ENCODE results near the gene ARHGAP44. TPM values are rescaled to one million over a fixed set of nuclear protein-coding genes. Genes with fewer than 3 reads are reported as not detected.

Gene ARHGAP44
- total RNA-seq, 2 experiments from 2014 or later: 0.26 to 0.37 TPM

GRCh38 chr17:13025258-13025627, 235.9 kb downstream of the ARHGAP44 start:
- ATAC-seq (no peak), DNase-seq (no peak)
- Mint-ChIP-seq H3K9me3 (ENCODE audit: insufficient read depth) (no peaks in the 10 kb centered on the region), H3K36me3 (ENCODE audit: low read depth) (no peaks in the 10 kb centered on the region), H3K4me3 (no peak overlapping the region), H3K27ac (no peak overlapping the region), H3K4me1 (ENCODE audit: low read depth) (peaks cover 7% of the 10 kb centered on the region), H3K27me3 (ENCODE audit: low read depth) (peaks cover 4% of the 10 kb centered on the region)
- POLR2A ChIA-PET: no interaction called here
- CTCF ChIA-PET: no interaction called here

GRCh38 chr17:13025687-13026086, 236.4 kb downstream of the ARHGAP44 start:
- Mint-ChIP-seq H3K27me3 (ENCODE audit: low read depth) (peaks cover 4% of the 10 kb centered on the region), H3K36me3 (ENCODE audit: low read depth) (no peaks in the 10 kb centered on the region), H3K9me3 (ENCODE audit: insufficient read depth) (no peaks in the 10 kb centered on the region), H3K4me1 (ENCODE audit: low read depth) (peaks cover 7% of the 10 kb centered on the region), H3K27ac (no peak overlapping the region), H3K4me3 (no peak overlapping the region)
- CTCF ChIA-PET: no interaction called here
- ATAC-seq (no peak), DNase-seq (no peak)
- POLR2A ChIA-PET: no interaction called here

- H3K4me1 Mint-ChIP-seq (ENCODE audit: low read depth): peaks cover 17% of the 10 kb centered on the region
- H3K4me3 Mint-ChIP-seq: no peak overlapping the region
- ATAC-seq: no peak
- no peak overlapping the region for H3K27ac Mint-ChIP-seq
- ChIA-PET CTCF (interaction anchor here (6.8 kb wide), 1 partner anchor 8 kb away, joined by 167 read pairs; the partner anchor contains the start of gene ELAC2), POLR2A (no interaction called here)
- H3K9me3 Mint-ChIP-seq (ENCODE audit: insufficient read depth): no peaks in the 10 kb centered on the region
- peaks cover 4% of the 10 kb centered on the region for H3K27me3 Mint-ChIP-seq (ENCODE audit: low read depth)
- DNase-seq: no peak
- no peaks in the 10 kb centered on the region for H3K36me3 Mint-ChIP-seq (ENCODE audit: low read depth)
Observed at GRCh38 chr17:13027246-13027645, 237.9 kb downstream of the ARHGAP44 start.

- DNase-seq: no peak
- POLR2A ChIA-PET: interaction anchor here (0.8 to 2.5 kb wide), 3 partner anchors 9 to 1032 kb away, joined by 3 to 12 read pairs (median 4); partner anchors contain the start of genes ELAC2 and ZNF18
- H3K9me3 Mint-ChIP-seq (ENCODE audit: insufficient read depth): no peaks in the 10 kb centered on the region
Observed at GRCh38 chr17:13029340-13029739, 240.0 kb downstream of the ARHGAP44 start.

GRCh38 chr17:13030056-13030455, 240.8 kb downstream of the ARHGAP44 start:
- H3K4me3 Mint-ChIP-seq: no peak overlapping the region
- ChIA-PET POLR2A (interaction anchor here (2.5 kb wide), 1 partner anchor 12 kb away, joined by 12 read pairs; the partner anchor contains the start of gene ELAC2), CTCF (interaction anchor here (0.7 to 6.8 kb wide), 12 partner anchors 10 to 1265 kb away, joined by 3 to 167 read pairs (median 8); partner anchors contain the start of gene ELAC2)
- H3K4me1 Mint-ChIP-seq (ENCODE audit: low read depth): peaks cover 11% of the 10 kb centered on the region
- H3K27ac Mint-ChIP-seq: no peak overlapping the region
- H3K27me3 Mint-ChIP-seq (ENCODE audit: low read depth): peaks cover under 1% of the 10 kb centered on the region
- no peaks in the 10 kb centered on the region for H3K9me3 Mint-ChIP-seq (ENCODE audit: insufficient read depth)
- DNase-seq (no peak), ATAC-seq (no peak)
- no peaks in the 10 kb centered on the region for H3K36me3 Mint-ChIP-seq (ENCODE audit: low read depth)

More at GRCh38 chr17:13029340-13029739, 240.0 kb downstream of the ARHGAP44 start:
- no peaks in the 10 kb centered on the region for H3K36me3 Mint-ChIP-seq (ENCODE audit: low read depth)
- peaks cover 4% of the 10 kb centered on the region for H3K27me3 Mint-ChIP-seq (ENCODE audit: low read depth)
- peaks cover 17% of the 10 kb centered on the region for H3K4me1 Mint-ChIP-seq (ENCODE audit: low read depth)
- H3K4me3 Mint-ChIP-seq: no peak overlapping the region
- ATAC-seq: no peak
- CTCF ChIA-PET: interaction anchor here (0.9 to 6.8 kb wide), 6 partner anchors 10 to 1266 kb away, joined by 3 to 167 read pairs (median 20); partner anchors contain the start of gene ELAC2
- no peak overlapping the region for H3K27ac Mint-ChIP-seq

- Mint-ChIP-seq H3K27me3 (ENCODE audit: low read depth) (peaks cover 4% of the 10 kb centered on the region), H3K4me3 (no peak overlapping the region), H3K4me1 (ENCODE audit: low read depth) (peaks cover 11% of the 10 kb centered on the region), H3K9me3 (ENCODE audit: insufficient read depth) (no peaks in the 10 kb centered on the region), H3K27ac (no peak overlapping the region), H3K36me3 (ENCODE audit: low read depth) (no peaks in the 10 kb centered on the region)
- CTCF ChIA-PET: interaction anchor here (0.6 to 6.8 kb wide), 21 partner anchors 10 to 1271 kb away, joined by 3 to 167 read pairs (median 4); partner anchors contain the start of gene ELAC2
- DNase-seq (peak; percentile 61), ATAC-seq (no peak)
- POLR2A ChIA-PET: interaction anchor here (2.5 kb wide), 1 partner anchor 12 kb away, joined by 12 read pairs; the partner anchor contains the start of gene ELAC2
Observed at GRCh38 chr17:13030459-13031300, 241.4 kb downstream of the ARHGAP44 start.

GRCh38 chr17:13031718-13032350, 242.5 kb downstream of the ARHGAP44 start:
- Mint-ChIP-seq H3K4me1 (ENCODE audit: low read depth) (peaks cover 11% of the 10 kb centered on the region), H3K4me3 (no peak overlapping the region), H3K27me3 (ENCODE audit: low read depth) (peaks cover 5% of the 10 kb centered on the region), H3K9me3 (ENCODE audit: insufficient read depth) (no peaks in the 10 kb centered on the region), H3K36me3 (ENCODE audit: low read depth) (no peaks in the 10 kb centered on the region), H3K27ac (peak overlapping the region; percentile 51)
- ATAC-seq (peak; percentile 65), DNase-seq (peak; percentile 66)
- ChIA-PET CTCF (interaction anchor here (0.9 to 6.8 kb wide), 16 partner anchors 9 to 1270 kb away, joined by 3 to 167 read pairs (median 4); partner anchors contain the start of gene ELAC2), POLR2A (interaction anchor here (2.5 kb wide), 1 partner anchor 13 kb away, joined by 12 read pairs; the partner anchor contains the start of gene ELAC2)

- Mint-ChIP-seq H3K4me3 (no peak overlapping the region), H3K4me1 (ENCODE audit: low read depth) (peaks cover 11% of the 10 kb centered on the region), H3K9me3 (ENCODE audit: insufficient read depth) (no peaks in the 10 kb centered on the region), H3K27me3 (ENCODE audit: low read depth) (peaks cover 5% of the 10 kb centered on the region), H3K27ac (no peak overlapping the region), H3K36me3 (ENCODE audit: low read depth) (no peaks in the 10 kb centered on the region)
- ATAC-seq (no peak), DNase-seq (no peak)
- POLR2A ChIA-PET: no interaction called here
- CTCF ChIA-PET: no interaction called here
Observed at GRCh38 chr17:13035420-13035819, 246.1 kb downstream of the ARHGAP44 start.

- no peak overlapping the region for H3K4me3 Mint-ChIP-seq
- no peak for DNase-seq
- no peaks in the 10 kb centered on the region for H3K9me3 Mint-ChIP-seq (ENCODE audit: insufficient read depth)
- ChIA-PET POLR2A (no interaction called here), CTCF (no interaction called here)
- no peaks in the 10 kb centered on the region for H3K36me3 Mint-ChIP-seq (ENCODE audit: low read depth)
- no peak for ATAC-seq
- H3K27me3 Mint-ChIP-seq (ENCODE audit: low read depth): peaks cover 5% of the 10 kb centered on the region
- H3K4me1 Mint-ChIP-seq (ENCODE audit: low read depth): peaks cover 4% of the 10 kb centered on the region
- no peak overlapping the region for H3K27ac Mint-ChIP-seq
Observed at GRCh38 chr17:13036751-13037150, 247.5 kb downstream of the ARHGAP44 start.

GRCh38 chr17:13038931-13039665, 249.8 kb downstream of the ARHGAP44 start:
- POLR2A ChIA-PET: no interaction called here
- no peaks in the 10 kb centered on the region for H3K9me3 Mint-ChIP-seq (ENCODE audit: insufficient read depth)

More at GRCh38 chr17:13038931-13039665, 249.8 kb downstream of the ARHGAP44 start:
- no peak overlapping the region for H3K27ac Mint-ChIP-seq
- ATAC-seq (no peak), DNase-seq (no peak)
- no peak overlapping the region for H3K4me3 Mint-ChIP-seq
- CTCF ChIA-PET: interaction anchor here (1.4 to 4.9 kb wide), 2 partner anchors 9 to 21 kb away, joined by 4 to 35 read pairs; partner anchors contain the start of gene ELAC2
- no peaks in the 10 kb centered on the region for H3K4me1 Mint-ChIP-seq (ENCODE audit: low read depth)
- H3K36me3 Mint-ChIP-seq (ENCODE audit: low read depth): no peaks in the 10 kb centered on the region
- H3K27me3 Mint-ChIP-seq (ENCODE audit: low read depth): peaks cover 5% of the 10 kb centered on the region
